Pancreas (tissue), 10 donors: ENCODE measurements around the gene DACT3. TPM values are rescaled to one million over a fixed set of nuclear protein-coding genes. Genes with fewer than 3 reads are reported as not detected.

Experiments used
- ATAC-seq, 4 donors: fragments of 200-7000 bp; cut with Tn5 transposase; one replicate each; pipeline versions ENCODE4 v1.8.0 to v1.9.1; 2020; ENCODE audit warnings: mild to moderate bottlenecking in 4 of 4, moderate library complexity in 4 of 4
- DNase-seq, 6 donors: peaks; one replicate each; pipeline ENCODE4 v3.0.0-alpha.2; 2020
- FAIRE-seq: peaks from 2 replicates; lab custom pipeline; 2012; peaks lifted over from hg19 to GRCh38; lab: Jason Lieb, UNC
- H3K27ac ChIP-seq, 4 donors: fragments of 200-600 bp; sonication (generic); 1 replicate in 3 of 4; 2 replicates in 1 of 4; pipeline versions ENCODE4 v1.5.0 to v1.8.0; 2020
- H3K27me3 ChIP-seq, 4 donors: fragments of 200-600 bp; one replicate each; pipeline ENCODE4 v1.8.0; 2021
- H3K36me3 ChIP-seq, 3 donors: fragments of 200-600 bp; sonication (generic) in 1 of 3; one replicate each; pipeline versions ENCODE4 v1.5.0 to v1.8.0; 2020 to 2021
- H3K4me1 ChIP-seq, 3 donors: fragments of 200-600 bp; one replicate each; pipeline ENCODE4 v1.8.0; 2021
- H3K4me3 ChIP-seq, 4 donors: fragments of 200-600 bp; sonication (generic) in 2 of 4; one replicate each; pipeline versions ENCODE4 v1.5.0 to v1.8.0; 2020 to 2021
- H3K9me3 ChIP-seq, 4 donors: fragments of 200-600 bp; one replicate each; pipeline ENCODE4 v1.8.0; 2021
- CTCF ChIP-seq, 4 donors: fragments of 200-600 bp; sonication (generic) in 3 of 4; IDR thresholded peaks; one replicate each; pipeline versions ENCODE4 v1.5.0 to v1.8.0; 2021; ENCODE audit warnings: antibody characterized with exemption in 4 of 4
- WGBS, 2 donors: extraction: QIAGEN DNeasy Blood & Tissue Kit; methylation state at CpG; one replicate each; pipeline ENCODE4 v1.1.7; 2013; 5-methylcytosine and 5-hydroxymethylcytosine counted together
- intact Hi-C, 3 donors: fragments of 100-400 bp; cut with DNase I; formaldehyde crosslinking; loops; one replicate each; pipeline versions ENCODE4 v1.11.1 to v1.14.2; 2022
- polyA plus RNA-seq, 2 donors: library from polyadenylated mRNA; stranded (reverse); fragments of 200-250 nt; gene quantifications; one replicate each; pipeline ENCODE4 v1.2.3, GENCODE V29; 2013
- total RNA-seq, 6 donors: library from RNA; stranded (reverse); fragmentation: NEBNext Ultra II Directional in 4 of 6; extraction: Animal tissue kit (Norgen Biotek cat#: 25700) in 4 of 6; gene quantifications; one replicate each; pipeline versions ENCODE4 v1.2.1 to v1.2.4, GENCODE V29; 2021 to 2023
- donor health status: healthy with polysubstance abuse.
- donor health status: DM: no; HTN: no; CAD: no; lungs with moderate emphysema.
- donor health status: DM: no; HTN: no; CAD: no.
- donor health status: control.
- donor health status: control.
- donor health status: Bipolar disorder and iron deficiency.
- donor health status: DM: yes; HTN: yes; CAD: no.
- donor health status: DM: no; HTN: no; CAD: no.
- donor health status: DM: no; HTN: no; CAD: no.
- donor health status: DM: yes; HTN: yes; CAD: no.

The DACT3 gene
- total and polyA plus RNA-seq, 8 donors: 0.24 to 1.7 (median 0.71) TPM

- DNase-seq (no peak), ATAC-seq (no peak), FAIRE-seq (no peak)
- Histone ChIP-seq H3K36me3 (peaks cover 0 to 65% (median 23%) of the 10 kb centered on the region in 3 donors), H3K9me3 (no peaks in the 10 kb centered on the region), H3K4me3 (no peak overlapping the region), H3K27ac (no peak overlapping the region), H3K4me1 (no peaks in the 10 kb centered on the region), H3K27me3 (no peaks in the 10 kb centered on the region)
- no peak for TF ChIP-seq CTCF (IDR thresholded peaks at IDR 0.05)
- WGBS, 2 donors: 92 to 94% methylated on average over 6 of the region's 6 CpGs
- intact Hi-C loops: no loop called here
Measured at GRCh38 chr19:46687438-46688145, 26.6 kb upstream of the DACT3 start.

GRCh38 chr19:46685189-46685588, 24.2 kb upstream of the DACT3 start:
- Histone ChIP-seq H3K9me3 (no peaks in the 10 kb centered on the region), H3K27me3 (no peaks in the 10 kb centered on the region), H3K36me3 (peaks cover 0 to 41% (median 6%) of the 10 kb centered on the region in 3 donors), H3K27ac (no peak overlapping the region), H3K4me1 (no peaks in the 10 kb centered on the region), H3K4me3 (no peak overlapping the region)
- no peak for ATAC-seq
- no peak for DNase-seq
- FAIRE-seq: no peak
- TF ChIP-seq CTCF (IDR thresholded peaks at IDR 0.05): no peak
- 52 to 70% methylated on average over 3 of the region's 3 CpGs for WGBS, 2 donors
- intact Hi-C loops: no loop called here

- 89% methylated on average over 26 of the region's 26 CpGs for WGBS, 2 donors
- H3K27ac ChIP-seq: no peak overlapping the region
- FAIRE-seq (no peak), ATAC-seq (peak in 3 of 4 donors; percentile 21 to 57 (median 55)), DNase-seq (peak in 3 of 6 donors; percentile 15 to 61 (median 48))
- peaks cover 0 to 7% (median 4%) of the 10 kb centered on the region in 3 donors for H3K36me3 ChIP-seq
- H3K9me3 ChIP-seq: no peaks in the 10 kb centered on the region
- intact Hi-C loops: no loop called here
- no peaks in the 10 kb centered on the region for H3K27me3 ChIP-seq
- H3K4me3 ChIP-seq: no peak overlapping the region
- H3K4me1 ChIP-seq: no peaks in the 10 kb centered on the region
- TF ChIP-seq CTCF (IDR thresholded peaks at IDR 0.05): no peak
Measured at GRCh38 chr19:46678110-46678732, 17.2 kb upstream of the DACT3 start.

GRCh38 chr19:46674416-46675178, 13.6 kb upstream of the DACT3 start:
- WGBS, 2 donors: 96% methylated on average over 21 of the region's 21 CpGs
- no peak for TF ChIP-seq CTCF (IDR thresholded peaks at IDR 0.05)

More at GRCh38 chr19:46674416-46675178, 13.6 kb upstream of the DACT3 start:
- no peak overlapping the region for H3K27ac ChIP-seq
- peak in 3 of 4 donors; percentile 44 to 49 (median 47) for ATAC-seq
- no peaks in the 10 kb centered on the region for H3K27me3 ChIP-seq
- no peak overlapping the region for H3K4me3 ChIP-seq
- peak in 1 of 6 donors; percentile 51 for DNase-seq
- no peaks in the 10 kb centered on the region for H3K9me3 ChIP-seq
- intact Hi-C loops: no loop called here
- no peak for FAIRE-seq
- peaks cover 0 to 7% (median 4%) of the 10 kb centered on the region in 3 donors for H3K36me3 ChIP-seq
- no peaks in the 10 kb centered on the region for H3K4me1 ChIP-seq
